Karpas-422 (cell line): Measurements from ENCODE around the gene TPM2. TPM values are rescaled to one million over a fixed set of nuclear protein-coding genes. Genes with fewer than 3 reads are reported as not detected.

Source experiments
- DNase-seq: peaks from one replicate; pipeline ENCODE4 v3.0.0-alpha.2; 2015
- H2AFZ ChIP-seq: fragments of 200-600 bp; sonication (generic); 2 replicates; pipeline ENCODE4 v1.6.1; 2014; ENCODE audit warnings: antibody characterized with exemption, low read length, mixed read lengths
- H3K27ac ChIP-seq: fragments of 200-600 bp; sonication (generic); 2 replicates; pipeline ENCODE4 v1.5.1; 2014; ENCODE audit warnings: mild to moderate bottlenecking, low read length, moderate library complexity
- H3K27me3 ChIP-seq: fragments of 200-600 bp; sonication (generic); 2 replicates; pipeline ENCODE4 v1.6.1; 2014; ENCODE audit warnings: low read length, mixed read lengths
- H3K36me3 ChIP-seq: fragments of 200-600 bp; sonication (generic); 2 replicates; pipeline ENCODE4 v1.6.1; 2014; ENCODE audit warnings: low read length, mixed read lengths; ENCODE audit not compliant: insufficient read depth
- H3K4me1 ChIP-seq: fragments of 200-600 bp; sonication (generic); 2 replicates; pipeline ENCODE4 v1.6.1; 2014; ENCODE audit warnings: mild to moderate bottlenecking, low read length, mixed read lengths
- H3K4me2 ChIP-seq: fragments of 200-600 bp; sonication (generic); 2 replicates; pipeline ENCODE4 v1.6.1; 2014; ENCODE audit warnings: low read length, low read depth, mild to moderate bottlenecking; ENCODE audit not compliant: poor library complexity, severe bottlenecking
- H3K4me3 ChIP-seq: fragments of 200-600 bp; sonication (generic); 2 replicates; pipeline ENCODE4 v1.5.1; 2014; ENCODE audit warnings: mild to moderate bottlenecking, antibody characterized with exemption, low read length, mixed read lengths
- H3K79me2 ChIP-seq: fragments of 200-600 bp; sonication (generic); 2 replicates; pipeline ENCODE4 v1.6.1; 2014; ENCODE audit warnings: mild to moderate bottlenecking, low read length, mixed read lengths
- H3K9ac ChIP-seq: fragments of 200-600 bp; sonication (generic); 2 replicates; pipeline ENCODE4 v1.6.0; 2014; ENCODE audit warnings: low read length
- H3K9me2 ChIP-seq: fragments of 200-600 bp; sonication (generic), shearing (Covaris generic); replicated peaks from 2 replicates; pipeline ENCODE4 v1.6.0; 2014; ENCODE audit warnings: mild to moderate bottlenecking, low read length, moderate library complexity; ENCODE audit not compliant: insufficient read depth
- H3K9me3 ChIP-seq: fragments of 300-700, 200-600 bp; sonication (generic); 2 replicates; pipeline ENCODE4 v1.6.1; 2014; ENCODE audit warnings: low read length, mixed read lengths
- H4K20me1 ChIP-seq: fragments of 200-600 bp; sonication (generic); 2 replicates; pipeline ENCODE4 v1.6.1; 2014; ENCODE audit warnings: mild to moderate bottlenecking, antibody characterized with exemption, low read length, low read depth; ENCODE audit not compliant: insufficient read depth
- total RNA-seq: library from RNA; depleted of rRNA; stranded (reverse); fragments of >200 nt; shearing (Covaris generic); gene quantifications from 2 replicates; pipeline ENCODE4 v1.2.3, GENCODE V29; 2014; ENCODE audit warnings: low replicate concordance

TPM2 gene
- total RNA-seq, 1 experiment from 2014 or later: 0.19 TPM

DNA sequence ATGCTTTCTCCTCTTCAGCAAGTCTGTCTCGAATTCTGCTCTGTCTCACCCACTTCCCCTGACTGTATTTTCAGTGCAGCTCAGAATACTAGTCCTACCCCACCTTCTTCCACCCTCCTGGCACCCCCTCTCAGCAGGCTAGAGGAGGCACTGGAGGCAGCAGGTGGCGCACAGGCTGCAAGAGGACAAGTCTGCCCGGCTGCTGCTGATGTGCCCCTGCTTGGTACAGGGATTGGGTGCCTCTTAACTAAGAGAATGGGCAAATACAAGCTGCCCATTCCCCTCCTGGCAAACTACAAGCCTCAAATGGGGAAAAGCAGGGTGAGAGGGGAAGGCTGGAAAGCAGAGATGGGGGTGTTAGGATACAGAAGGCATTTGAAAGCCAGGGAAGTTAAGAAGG, 37.2 kb upstream of the TPM2 start:
- H3K9ac ChIP-seq: no peak overlapping the region
- no peak overlapping the region for H3K27ac ChIP-seq
- peaks cover 58% of the 10 kb centered on the region for H3K79me2 ChIP-seq
- H3K4me2 ChIP-seq: no peak overlapping the region
- H3K4me1 ChIP-seq: peaks cover 37% of the 10 kb centered on the region
- H3K9me3 ChIP-seq: no peaks in the 10 kb centered on the region
- peaks cover 25% of the 10 kb centered on the region; the same call in 1 of the 2 replicates for H3K36me3 ChIP-seq
- no peaks in the 10 kb centered on the region for H3K9me2 ChIP-seq
- no peak overlapping the region for H3K4me3 ChIP-seq
- peaks cover 3% of the 10 kb centered on the region; the same call in 1 of the 2 replicates for H4K20me1 ChIP-seq
- no peak overlapping the region for H2AFZ ChIP-seq
- H3K27me3 ChIP-seq: no peaks in the 10 kb centered on the region
- peak; percentile 64 for DNase-seq

DNA sequence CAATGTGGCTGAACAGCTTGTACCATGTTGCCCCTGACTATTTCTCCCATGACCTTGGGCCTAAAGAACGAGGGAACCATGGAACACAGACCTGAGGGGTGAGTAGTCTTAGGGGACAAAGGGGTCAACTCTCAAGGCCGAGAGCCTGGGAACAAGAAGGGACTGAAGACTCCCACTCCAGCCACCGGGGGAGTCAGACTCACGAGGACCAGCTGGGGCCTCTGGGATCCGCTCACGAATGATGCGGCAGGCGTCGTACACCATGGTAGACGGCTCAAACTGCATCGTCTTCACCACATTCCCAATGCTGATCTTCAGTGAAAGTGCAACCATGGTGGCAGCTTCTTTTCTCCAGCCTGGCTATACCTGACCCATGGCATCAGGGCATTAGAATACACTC, 35.6 kb upstream of the TPM2 start:
- Histone ChIP-seq H4K20me1 (peaks cover 3% of the 10 kb centered on the region; the same call in 1 of the 2 replicates), H3K27me3 (no peaks in the 10 kb centered on the region), H3K9me2 (no peaks in the 10 kb centered on the region), H3K4me2 (no peak overlapping the region), H2AFZ (no peak overlapping the region), H3K79me2 (peaks cover 43% of the 10 kb centered on the region), H3K27ac (no peak overlapping the region), H3K9me3 (no peaks in the 10 kb centered on the region), H3K9ac (no peak overlapping the region), H3K36me3 (peaks cover 39% of the 10 kb centered on the region; the same call in 1 of the 2 replicates), H3K4me1 (peaks cover 26% of the 10 kb centered on the region), H3K4me3 (no peak overlapping the region)
- DNase-seq: no peak

DNA sequence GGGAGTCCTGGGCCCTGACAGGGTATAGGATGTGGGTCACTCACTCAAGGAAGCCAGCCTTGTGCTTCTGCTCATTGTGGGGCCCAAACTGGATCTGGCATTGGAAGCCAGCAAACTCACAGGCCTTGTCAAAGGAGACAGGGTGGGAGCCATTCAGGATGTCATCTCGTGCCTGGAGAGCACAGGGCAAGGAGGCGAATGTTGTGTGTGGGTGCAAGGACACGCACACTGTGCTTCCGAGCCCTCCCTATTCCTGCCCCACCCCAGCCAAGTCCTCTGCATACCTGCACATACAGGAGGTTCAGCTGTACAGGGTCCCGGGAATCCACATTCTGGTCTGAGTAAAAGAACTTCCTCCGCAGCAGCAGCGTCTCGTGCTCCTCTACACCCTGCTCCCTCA, 34.2 kb upstream of the TPM2 start:
- Histone ChIP-seq H3K36me3 (peaks cover 39% of the 10 kb centered on the region; the same call in 1 of the 2 replicates), H2AFZ (no peak overlapping the region), H3K4me2 (no peak overlapping the region), H3K9me3 (no peaks in the 10 kb centered on the region), H3K27ac (no peak overlapping the region), H3K4me1 (peaks cover 12% of the 10 kb centered on the region), H3K4me3 (no peak overlapping the region), H3K9me2 (no peaks in the 10 kb centered on the region), H3K79me2 (peaks cover 29% of the 10 kb centered on the region), H4K20me1 (peaks cover 3% of the 10 kb centered on the region; the same call in 1 of the 2 replicates), H3K9ac (no peak overlapping the region), H3K27me3 (no peaks in the 10 kb centered on the region)
- DNase-seq: no peak

DNA sequence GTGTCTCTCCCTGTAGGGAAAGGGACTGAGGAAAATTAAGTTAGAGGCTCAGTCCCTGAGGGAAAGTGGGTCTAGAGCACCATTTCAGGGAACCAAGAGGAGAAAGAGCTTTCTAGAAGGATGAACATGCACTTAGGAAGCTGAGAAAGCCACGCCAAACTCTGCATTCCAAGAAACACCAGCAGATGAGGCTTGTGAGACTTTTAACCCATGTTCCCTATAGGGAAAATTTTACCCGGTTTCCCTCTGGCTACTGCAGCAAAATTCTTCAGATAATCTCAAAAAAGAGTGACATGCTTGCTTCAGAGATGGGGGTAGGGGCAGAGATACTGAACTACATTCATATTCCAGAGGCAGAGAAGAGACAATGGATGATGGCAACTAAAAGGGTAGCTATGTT, 33.7 kb upstream of the TPM2 start:
- peaks cover 36% of the 10 kb centered on the region; the same call in 1 of the 2 replicates for H3K36me3 ChIP-seq
- no peak overlapping the region for H3K27ac ChIP-seq
- no peaks in the 10 kb centered on the region for H3K9me3 ChIP-seq
- H3K9me2 ChIP-seq: no peaks in the 10 kb centered on the region
- no peak overlapping the region for H3K9ac ChIP-seq
- H3K27me3 ChIP-seq: no peaks in the 10 kb centered on the region
- peaks cover 24% of the 10 kb centered on the region for H3K79me2 ChIP-seq
- no peak overlapping the region for H3K4me2 ChIP-seq
- no peak for DNase-seq
- peaks cover 7% of the 10 kb centered on the region for H3K4me1 ChIP-seq
- no peak overlapping the region for H2AFZ ChIP-seq
- H4K20me1 ChIP-seq: peaks cover 3% of the 10 kb centered on the region; the same call in 1 of the 2 replicates
- no peak overlapping the region for H3K4me3 ChIP-seq

DNA sequence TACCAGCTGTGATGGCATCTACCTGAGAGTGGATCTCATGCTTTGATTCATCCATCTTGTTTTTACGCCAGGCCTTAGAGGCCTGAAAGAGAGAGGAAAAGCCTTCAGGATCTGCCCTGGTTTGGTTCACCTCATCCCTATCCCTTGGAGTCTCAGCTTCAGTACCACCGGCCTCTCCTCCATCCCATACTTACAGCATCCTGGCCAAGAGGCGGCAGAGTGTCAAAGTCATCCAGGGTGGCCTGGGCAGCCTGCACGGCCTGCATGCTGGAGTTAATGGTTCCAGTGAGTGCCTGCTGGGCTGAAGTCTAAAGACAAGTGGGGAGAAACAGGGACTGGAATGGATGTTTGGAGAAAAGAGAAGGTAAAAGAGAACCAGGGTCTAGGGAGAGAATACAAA, 29.8 kb upstream of the TPM2 start:
- H4K20me1 ChIP-seq: no peaks in the 10 kb centered on the region
- H2AFZ ChIP-seq: no peak overlapping the region
- no peaks in the 10 kb centered on the region for H3K9me2 ChIP-seq
- peaks cover 49% of the 10 kb centered on the region; the same call in 1 of the 2 replicates for H3K36me3 ChIP-seq
- no peak overlapping the region for H3K27ac ChIP-seq
- H3K27me3 ChIP-seq: no peaks in the 10 kb centered on the region
- no peaks in the 10 kb centered on the region for H3K79me2 ChIP-seq
- H3K9ac ChIP-seq: no peak overlapping the region
- DNase-seq: no peak
- no peak overlapping the region for H3K4me3 ChIP-seq
- no peaks in the 10 kb centered on the region for H3K9me3 ChIP-seq
- no peak overlapping the region for H3K4me2 ChIP-seq
- H3K4me1 ChIP-seq: no peaks in the 10 kb centered on the region

DNA sequence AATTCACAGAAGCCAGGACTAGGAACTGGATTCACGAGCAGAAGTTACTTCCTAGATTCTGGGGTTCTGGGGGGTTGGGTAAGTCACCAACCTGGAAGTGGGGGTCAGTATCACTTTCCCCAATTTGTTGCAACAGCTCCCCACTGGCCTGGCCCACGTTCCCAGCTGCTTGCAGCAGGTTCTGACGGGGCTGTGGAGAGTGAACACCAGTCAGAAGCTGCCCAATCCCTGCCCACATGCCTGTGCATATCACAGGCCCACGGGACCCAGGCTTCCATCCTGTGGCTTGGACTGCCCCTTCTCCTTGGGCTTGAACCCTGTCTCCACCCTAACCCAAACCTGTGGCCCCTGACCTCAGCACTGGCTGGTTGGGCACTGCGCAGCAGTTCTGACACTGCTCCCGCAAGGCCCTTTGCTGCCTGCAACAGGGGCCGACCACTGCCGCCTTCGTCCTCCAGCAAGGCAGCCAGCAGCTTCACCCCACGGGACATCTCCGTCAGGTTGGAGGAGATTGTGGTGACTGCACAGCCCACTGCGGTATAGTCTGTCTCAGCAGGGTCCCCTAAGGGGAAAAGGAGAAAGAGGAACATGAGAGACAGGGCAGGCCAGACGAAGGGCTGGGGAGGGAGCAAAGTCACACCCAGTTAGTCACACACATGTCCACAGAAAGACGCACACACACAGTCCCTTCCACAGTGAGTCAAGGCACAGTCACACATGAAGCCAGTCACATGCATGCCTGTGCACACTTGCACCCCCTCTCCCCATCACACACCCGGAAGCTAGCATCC, 29.2 kb upstream of the TPM2 start:
- H3K4me2 ChIP-seq: no peak overlapping the region
- no peaks in the 10 kb centered on the region for H3K4me1 ChIP-seq
- no peak overlapping the region for H2AFZ ChIP-seq
- no peaks in the 10 kb centered on the region for H3K27me3 ChIP-seq
- no peaks in the 10 kb centered on the region for H3K9me3 ChIP-seq
- H3K9ac ChIP-seq: no peak overlapping the region
- H3K9me2 ChIP-seq: no peaks in the 10 kb centered on the region
- H3K4me3 ChIP-seq: no peak overlapping the region
- no peak for DNase-seq
- no peaks in the 10 kb centered on the region for H3K79me2 ChIP-seq
- H4K20me1 ChIP-seq: no peaks in the 10 kb centered on the region
- peaks cover 47% of the 10 kb centered on the region for H3K36me3 ChIP-seq
- no peak overlapping the region for H3K27ac ChIP-seq

DNA sequence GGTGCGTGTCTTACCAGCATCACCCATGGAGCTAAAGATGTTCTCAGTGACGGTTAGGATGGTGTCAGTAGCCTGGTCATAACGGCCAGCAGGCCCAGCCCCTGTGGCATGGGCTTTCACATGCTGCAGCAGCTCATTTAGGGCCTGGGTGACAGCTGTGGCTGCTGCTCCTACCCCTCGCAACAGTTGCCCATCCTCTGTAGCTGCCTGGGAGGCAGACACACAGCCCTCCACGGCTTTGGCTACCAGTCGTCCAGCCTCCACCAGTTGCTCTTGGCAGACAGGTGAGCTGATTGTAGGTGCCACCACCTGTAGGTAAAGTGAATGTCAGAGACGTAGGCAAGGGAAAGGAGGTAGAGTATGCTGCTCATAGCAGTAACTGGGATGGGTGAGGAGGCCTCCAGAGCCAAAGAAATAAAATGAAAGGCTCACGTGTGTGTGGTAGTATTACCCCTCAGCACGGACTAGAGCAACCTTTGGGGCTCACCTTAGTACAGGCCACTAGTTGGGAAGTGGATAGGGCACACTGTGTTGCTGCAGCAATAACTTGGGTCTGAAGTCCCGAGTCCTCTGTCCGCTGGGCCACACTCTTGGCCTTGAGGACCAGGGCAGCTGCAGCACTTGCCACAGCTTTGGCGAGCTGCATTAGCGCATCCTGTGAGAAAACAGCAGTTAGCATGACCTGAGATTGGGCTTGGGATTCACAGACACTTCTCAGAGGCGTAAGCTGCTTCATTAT, 27.6 kb upstream of the TPM2 start:
- Histone ChIP-seq H3K4me1 (no peaks in the 10 kb centered on the region), H2AFZ (no peak overlapping the region), H4K20me1 (no peaks in the 10 kb centered on the region), H3K27me3 (no peaks in the 10 kb centered on the region), H3K9me2 (no peaks in the 10 kb centered on the region), H3K4me3 (no peak overlapping the region), H3K9ac (no peak overlapping the region), H3K79me2 (no peaks in the 10 kb centered on the region), H3K9me3 (no peaks in the 10 kb centered on the region), H3K36me3 (peaks cover 49% of the 10 kb centered on the region), H3K27ac (no peak overlapping the region), H3K4me2 (no peak overlapping the region)
- DNase-seq: no peak

DNA sequence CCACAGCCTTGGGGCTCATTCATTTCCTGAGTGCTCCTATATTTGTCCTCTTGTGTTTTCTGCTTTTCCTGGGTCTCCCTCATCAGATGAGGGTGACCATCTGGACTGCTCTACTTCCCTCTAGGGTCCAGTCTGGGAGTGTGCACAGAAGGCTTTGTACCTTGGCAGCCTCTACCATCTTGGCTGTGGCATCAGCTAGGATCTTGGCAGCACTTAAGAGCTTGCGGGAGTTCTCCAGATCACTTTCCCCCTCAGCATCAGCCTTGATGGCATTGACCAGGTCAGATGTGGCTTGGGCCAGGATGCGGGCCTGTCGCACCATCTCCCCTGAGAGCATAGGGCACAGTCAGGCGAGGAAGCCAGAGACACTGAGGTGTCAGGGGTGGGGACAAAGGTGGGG, 26.5 kb upstream of the TPM2 start:
- H3K4me2 ChIP-seq: no peak overlapping the region
- H3K4me1 ChIP-seq: no peaks in the 10 kb centered on the region
- no peaks in the 10 kb centered on the region for H3K9me3 ChIP-seq
- H4K20me1 ChIP-seq: no peaks in the 10 kb centered on the region
- no peak overlapping the region for H2AFZ ChIP-seq
- no peaks in the 10 kb centered on the region for H3K27me3 ChIP-seq
- H3K4me3 ChIP-seq: no peak overlapping the region
- H3K9ac ChIP-seq: no peak overlapping the region
- no peak overlapping the region for H3K27ac ChIP-seq
- no peaks in the 10 kb centered on the region for H3K79me2 ChIP-seq
- H3K9me2 ChIP-seq: no peaks in the 10 kb centered on the region
- peaks cover 43% of the 10 kb centered on the region for H3K36me3 ChIP-seq
- DNase-seq: no peak
